HUES48 (cell line): Measurements from ENCODE around the gene TRIM23.
"Not testable (repeated sequence)": the region's sequence is repeated elsewhere in the genome, so short reads cannot be mapped to it uniquely, and the experiment has no call there.

ENCODE experiments used
- H3K27ac ChIP-seq: one replicate; pipeline ENCODE4 v1.7.0; 2013; ENCODE audit warnings: low read depth, low read length, inconsistent platforms
- H3K27me3 ChIP-seq: 2 replicates; pipeline ENCODE4 v1.6.1; 2013; ENCODE audit warnings: mild to moderate bottlenecking, low read length; ENCODE audit not compliant: control insufficient read depth, insufficient read depth
- H3K36me3 ChIP-seq: 2 replicates; pipeline ENCODE4 v1.6.1; 2013; ENCODE audit warnings: low read length; ENCODE audit not compliant: control insufficient read depth, insufficient read depth
- H3K4me1 ChIP-seq: 2 replicates; pipeline ENCODE4 v1.6.1; 2013; ENCODE audit warnings: mild to moderate bottlenecking, low read length; ENCODE audit not compliant: control insufficient read depth, insufficient read depth
- H3K4me3 ChIP-seq: 2 replicates; pipeline ENCODE4 v1.5.1; 2013; ENCODE audit warnings: mild to moderate bottlenecking, low read depth, low read length
- H3K9ac ChIP-seq: 2 replicates; pipeline ENCODE4 v1.6.1; 2013; ENCODE audit warnings: mild to moderate bottlenecking, low read depth, low read length, moderate library complexity
- H3K9me3 ChIP-seq: 2 replicates; pipeline ENCODE4 v1.6.1; 2013; ENCODE audit warnings: low read length; ENCODE audit not compliant: control insufficient read depth, insufficient read depth

Gene TRIM23

DNA sequence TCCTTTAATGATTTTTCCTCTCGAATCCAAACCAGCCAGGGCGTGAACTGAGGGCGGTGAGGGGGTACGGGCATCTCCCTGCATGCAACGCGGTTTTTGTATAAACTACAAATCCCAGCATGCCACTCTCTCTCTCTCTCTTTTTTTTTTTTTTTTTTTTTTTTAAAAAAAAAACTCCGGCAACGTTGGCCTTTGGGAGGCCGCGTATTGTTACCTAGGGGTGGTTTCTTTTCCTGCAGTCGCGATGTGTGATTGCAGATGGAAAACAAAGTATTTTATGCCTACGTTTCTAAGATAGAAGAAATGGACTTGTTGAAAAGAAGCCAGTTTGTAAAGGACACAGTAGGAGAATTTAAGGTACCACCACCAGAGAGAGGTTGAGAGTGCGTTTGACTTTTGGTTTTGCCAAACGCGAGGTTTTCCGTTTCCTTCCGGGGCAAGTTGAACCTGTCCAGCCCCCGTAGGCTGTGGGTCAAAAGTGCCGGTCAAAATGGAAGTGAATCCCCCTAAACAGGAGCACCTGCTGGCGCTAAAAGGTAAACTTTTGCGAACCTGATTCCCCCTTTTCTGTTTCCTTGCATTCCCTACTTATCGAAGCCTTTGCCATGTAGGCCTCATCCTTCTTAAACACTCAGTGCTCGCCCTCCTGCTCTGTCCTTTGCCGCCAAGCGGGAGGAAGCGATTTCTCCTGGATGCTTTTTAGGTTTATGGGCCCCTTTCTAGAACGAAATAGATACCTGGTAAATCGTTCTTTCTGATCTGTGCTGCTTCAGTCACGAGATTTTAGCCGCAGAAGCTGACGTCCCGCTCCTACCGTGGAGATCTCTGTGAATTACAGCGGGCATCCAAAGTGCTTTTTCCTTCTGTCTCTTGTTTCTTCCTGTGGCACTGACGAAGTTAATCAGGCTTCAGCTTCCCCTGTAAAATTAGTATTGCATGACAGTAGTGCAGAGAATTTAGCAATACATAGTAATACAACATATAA is 730 bp upstream of the TRIM23 start, which contains the start of the genes SHLD3 and TRAPPC13:
Gene SHLD3, plus strand, starts transcription at position 457 of the 985 bp plus-strand sequence. CDS start 4,561 bp downstream, outside the sequence.
Gene TRAPPC13, plus strand, starts transcription at position 457 of the 985 bp plus-strand sequence. Its CDS starts 34 bp downstream, at position 491.
- Histone ChIP-seq H3K36me3 (peaks cover 5% of the 10 kb centered on the region), H3K9ac (peak within 1 kb of the TSS; percentile 83), H3K4me3 (peak within 1 kb of the TSS; percentile 100), H3K9me3 (no peaks in the 10 kb centered on the region), H3K27ac (peak within 1 kb of the TSS; percentile 90), H3K27me3 (no peaks in the 10 kb centered on the region), H3K4me1 (peaks cover 8% of the 10 kb centered on the region; the same call in 1 of the 2 replicates)

DNA sequence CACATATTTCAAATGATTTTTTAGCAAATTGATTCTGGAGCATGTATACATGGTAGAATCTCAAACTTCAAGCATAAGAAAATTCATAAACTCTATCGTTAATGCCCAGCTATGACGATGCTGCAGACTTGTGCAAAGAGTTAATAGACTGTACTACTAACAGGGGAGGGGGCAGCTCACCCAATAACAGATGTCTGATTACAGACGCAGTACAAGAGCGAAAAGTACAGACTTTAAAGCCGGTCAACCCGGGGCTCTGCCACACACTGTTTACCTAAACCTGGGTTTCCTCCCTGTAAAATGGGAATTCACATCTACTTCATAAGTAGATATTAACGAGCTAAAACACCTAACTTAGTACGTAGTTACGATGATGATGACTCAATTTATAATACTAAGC is 651 bp downstream of the TRIM23 start:
- Histone ChIP-seq H3K9ac (peak overlapping the region; percentile 83; the same call in 1 of the 2 replicates), H3K27me3 (no peaks in the 10 kb centered on the region), H3K9me3 (no peaks in the 10 kb centered on the region), H3K36me3 (no peaks in the 10 kb centered on the region), H3K4me1 (peaks cover 8% of the 10 kb centered on the region; the same call in 1 of the 2 replicates), H3K27ac (no peak overlapping the region), H3K4me3 (peak overlapping the region; percentile 100)

DNA sequence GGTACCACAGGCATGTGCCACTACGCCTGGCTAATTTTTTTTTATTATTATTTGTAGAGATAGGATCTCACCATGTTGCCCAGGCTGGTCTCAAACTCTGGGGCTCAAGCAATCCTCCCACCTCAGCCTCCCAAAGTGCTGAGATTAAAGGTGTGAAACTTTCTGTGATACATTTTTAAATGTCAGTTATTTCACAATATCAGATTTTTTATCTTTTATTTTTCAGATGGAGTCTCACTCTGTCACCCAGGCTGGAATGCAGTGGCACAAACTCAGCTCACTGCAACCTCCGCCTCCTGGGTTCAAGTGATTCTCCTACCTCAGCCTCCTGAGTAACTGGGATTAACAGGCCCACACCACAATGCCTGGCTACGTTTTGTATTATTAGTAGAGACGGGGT is 2.2 kb downstream of the TRIM23 start:
- not testable (repeated sequence) for H3K4me1 ChIP-seq, H3K27ac ChIP-seq, H3K27me3 ChIP-seq, H3K36me3 ChIP-seq, H3K4me3 ChIP-seq, H3K9me3 ChIP-seq, H3K9ac ChIP-seq

DNA sequence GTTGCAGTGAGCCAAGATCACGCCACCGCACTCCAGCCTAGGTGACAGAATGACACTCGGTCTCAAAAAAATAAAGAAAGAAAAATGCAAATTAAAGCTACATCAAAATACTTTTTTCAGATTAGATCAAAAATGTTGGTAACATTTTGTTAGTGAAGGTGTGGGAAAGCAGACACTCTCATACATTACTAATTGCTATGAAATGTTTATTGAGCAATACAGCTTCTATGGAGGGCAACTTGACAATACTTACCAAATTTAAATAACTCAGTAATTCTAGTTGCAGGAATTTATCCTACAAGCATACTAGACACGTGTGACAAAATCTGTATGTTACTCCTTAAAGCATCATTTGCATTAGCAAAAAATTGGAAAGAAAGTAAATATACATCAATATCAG is 4.1 kb downstream of the TRIM23 start:
- Histone ChIP-seq H3K9me3 (no peaks in the 10 kb centered on the region), H3K27ac (no peak overlapping the region), H3K27me3 (no peaks in the 10 kb centered on the region), H3K4me1 (peaks cover 5% of the 10 kb centered on the region; the same call in 1 of the 2 replicates), H3K4me3 (no peak overlapping the region), H3K9ac (no peak overlapping the region), H3K36me3 (peaks cover 8% of the 10 kb centered on the region; the same call in 1 of the 2 replicates)

DNA sequence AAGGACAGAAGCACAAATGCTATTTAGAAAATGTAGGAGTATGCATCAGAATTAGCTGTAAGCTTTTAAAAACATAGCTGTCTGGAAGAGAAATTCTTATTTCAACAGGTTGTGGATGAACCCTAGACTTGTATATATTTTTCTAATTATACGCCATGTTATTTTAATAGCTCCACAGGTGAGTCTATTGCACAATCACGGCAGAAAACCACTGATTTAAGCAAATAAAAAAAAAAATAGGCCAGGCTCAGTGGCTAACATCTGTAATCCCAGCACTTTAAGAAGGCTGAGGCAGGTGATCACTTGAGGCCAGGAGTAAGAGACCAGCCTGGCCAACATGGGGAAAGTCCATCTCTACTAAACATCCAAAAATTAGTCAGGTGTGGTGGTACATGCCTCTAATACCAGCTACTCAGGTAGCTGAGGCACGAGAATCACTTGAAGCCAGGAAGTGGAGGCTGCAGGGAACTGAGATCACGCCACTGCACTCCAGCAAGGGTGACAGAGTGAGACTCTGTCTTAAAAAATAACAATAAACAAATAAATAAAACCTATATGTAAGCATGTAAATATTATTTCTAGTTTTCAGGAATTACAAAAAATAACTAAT is 11.7 kb downstream of the TRIM23 start:
- Histone ChIP-seq H3K36me3 (peaks cover 68% of the 10 kb centered on the region), H3K4me3 (no peak overlapping the region), H3K9ac (no peak overlapping the region), H3K9me3 (no peaks in the 10 kb centered on the region), H3K4me1 (no peaks in the 10 kb centered on the region), H3K27ac (peak overlapping the region; percentile 17), H3K27me3 (no peaks in the 10 kb centered on the region)

DNA sequence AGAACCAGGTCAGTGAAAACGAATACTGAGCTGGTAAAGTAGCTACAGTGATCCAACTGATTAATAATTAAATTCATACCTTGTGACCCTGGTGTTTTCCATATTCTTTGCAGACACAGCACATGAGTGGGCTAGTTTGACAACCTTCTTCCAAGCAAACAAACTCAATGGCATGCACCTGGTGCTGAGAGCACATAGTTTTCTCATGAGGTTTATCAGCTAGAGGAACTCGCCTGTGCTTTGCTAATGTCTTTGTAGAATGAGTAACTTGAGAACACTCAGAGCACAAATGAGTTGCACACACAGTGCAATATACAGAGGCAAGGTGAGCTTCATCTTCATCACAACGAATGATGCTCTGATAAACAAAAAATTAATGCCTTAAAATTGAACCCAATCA is 12.6 kb downstream of the TRIM23 start:
- Histone ChIP-seq H3K9me3 (no peaks in the 10 kb centered on the region), H3K9ac (no peak overlapping the region), H3K4me1 (no peaks in the 10 kb centered on the region), H3K27me3 (no peaks in the 10 kb centered on the region), H3K4me3 (no peak overlapping the region), H3K36me3 (peaks cover 77% of the 10 kb centered on the region), H3K27ac (peak overlapping the region; percentile 30)

DNA sequence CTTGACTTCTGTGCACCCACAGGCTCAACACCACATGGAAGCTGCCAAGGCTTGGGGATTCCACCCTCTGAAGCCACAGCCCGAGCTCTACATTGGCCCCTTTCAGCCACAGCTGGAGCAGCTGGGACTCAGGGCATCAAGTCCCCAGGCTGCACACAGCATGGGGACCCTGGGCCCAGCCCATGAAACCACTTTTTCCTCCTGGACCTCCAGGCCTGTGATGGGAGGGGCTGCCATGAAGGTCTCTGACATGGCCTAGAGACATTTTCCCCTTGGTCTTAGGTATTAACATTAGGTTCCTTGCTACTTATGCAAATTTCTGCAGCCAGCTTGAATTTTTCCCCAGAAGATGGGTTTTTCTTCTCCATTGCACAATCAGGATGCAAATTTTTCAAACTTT is 22.4 kb downstream of the TRIM23 start:
- H3K9ac ChIP-seq, H3K4me3 ChIP-seq, H3K27me3 ChIP-seq, H3K9me3 ChIP-seq, H3K27ac ChIP-seq, H3K4me1 ChIP-seq: not testable (repeated sequence)
- H3K36me3 ChIP-seq, result peaks cover 51% of the 10 kb centered on the region

DNA sequence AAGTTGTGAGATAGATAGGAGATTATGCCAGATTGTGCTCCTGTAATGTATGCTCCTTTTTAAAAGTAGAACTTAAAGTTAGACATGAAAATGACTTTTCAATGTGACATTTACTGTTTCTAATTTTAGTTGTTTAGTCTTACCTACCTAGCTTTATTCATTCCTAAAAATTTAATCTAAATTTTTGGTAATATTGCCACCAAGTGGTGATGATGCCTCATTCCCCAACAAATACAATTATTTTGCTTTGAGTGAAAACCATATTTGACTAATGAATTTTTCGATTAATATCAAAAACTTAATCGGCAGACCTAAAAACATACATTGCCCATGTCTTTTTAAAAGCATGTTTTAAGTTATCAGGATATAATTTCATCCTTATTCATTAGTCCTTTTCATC is 35.4 kb downstream of the TRIM23 start:
- Histone ChIP-seq H3K9ac (no peak overlapping the region), H3K4me3 (no peak overlapping the region), H3K27ac (no peak overlapping the region), H3K4me1 (no peaks in the 10 kb centered on the region), H3K27me3 (no peaks in the 10 kb centered on the region), H3K36me3 (peaks cover 77% of the 10 kb centered on the region), H3K9me3 (no peaks in the 10 kb centered on the region)

DNA sequence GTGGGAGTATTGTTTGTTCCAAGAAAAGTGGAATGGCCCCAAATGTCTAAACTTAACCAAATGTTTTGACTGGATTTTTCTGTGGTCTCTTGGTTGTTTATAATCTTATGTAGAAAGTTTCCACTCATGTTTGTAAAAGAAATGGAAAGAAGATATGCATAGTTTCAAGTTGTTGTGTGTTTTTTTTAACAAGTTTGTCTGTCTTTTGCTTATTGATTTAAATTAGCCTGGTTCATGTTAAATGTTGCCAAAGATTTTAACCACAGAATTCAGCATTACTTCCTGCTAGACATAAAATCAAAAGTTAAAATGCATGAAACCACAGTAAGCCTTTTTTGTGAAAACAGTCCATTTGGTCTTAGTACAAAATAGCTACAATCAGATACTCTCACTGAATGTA is 47.0 kb downstream of the TRIM23 start:
- Histone ChIP-seq H3K4me3 (no peak overlapping the region), H3K9ac (no peak overlapping the region), H3K9me3 (no peaks in the 10 kb centered on the region), H3K27ac (no peak overlapping the region), H3K27me3 (no peaks in the 10 kb centered on the region), H3K36me3 (peaks cover 70% of the 10 kb centered on the region), H3K4me1 (no peaks in the 10 kb centered on the region)

DNA sequence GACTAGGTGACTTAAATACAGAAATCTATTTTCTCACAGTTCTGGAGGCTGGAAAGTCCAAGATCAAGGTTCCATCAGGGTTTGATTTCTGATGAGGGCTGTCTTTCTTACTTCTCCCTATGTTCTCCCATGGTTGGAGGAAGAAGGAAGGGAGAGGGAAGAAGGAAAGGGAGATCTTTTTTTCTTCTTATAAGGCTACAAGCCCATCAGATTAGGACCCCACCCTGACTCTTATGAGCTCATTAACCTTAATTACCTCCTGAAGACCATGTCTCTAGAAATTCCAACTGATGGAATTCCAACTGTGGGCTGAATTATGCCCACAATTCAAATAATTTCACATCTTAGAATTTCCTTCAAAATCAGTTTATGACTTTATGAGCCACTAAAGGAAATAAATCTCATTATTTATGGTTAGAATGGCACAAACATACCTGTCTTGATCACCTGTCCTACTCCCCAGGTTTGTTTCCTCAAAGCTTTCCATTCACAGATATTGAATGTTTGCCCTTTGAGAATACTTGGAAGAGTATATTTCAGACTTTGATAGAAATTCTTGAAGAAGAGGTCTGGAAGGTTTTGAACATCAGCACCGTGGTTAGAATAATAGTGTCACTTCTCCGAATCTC is 53.4 kb downstream of the TRIM23 start:
- no peak overlapping the region for H3K9ac ChIP-seq
- no peak overlapping the region for H3K27ac ChIP-seq
- no peaks in the 10 kb centered on the region for H3K4me1 ChIP-seq
- no peak overlapping the region for H3K4me3 ChIP-seq
- no peaks in the 10 kb centered on the region for H3K9me3 ChIP-seq
- H3K36me3 ChIP-seq, result peaks cover 58% of the 10 kb centered on the region
- no peaks in the 10 kb centered on the region for H3K27me3 ChIP-seq
